Epithelial cell of proximal tubule (primary cell): ENCODE measurements around the gene UBXN11. TPM values are rescaled to one million over a fixed set of nuclear protein-coding genes. Genes with fewer than 3 reads are reported as not detected.

Source experiments
- DNase-seq: peaks from one replicate; pipeline ENCODE4 v3.0.0-alpha.2; 2011; ENCODE audit warnings: low read depth
- H3K4me3 ChIP-seq: 2 replicates; pipeline ENCODE4 v1.5.1; 2011; ENCODE audit warnings: low read depth, mild to moderate bottlenecking, low read length
- total RNA-seq: library from RNA; depleted of rRNA; stranded (reverse); fragments of >200 nt; gene quantifications from 2 replicates; pipeline ENCODE4 v1.2.3, GENCODE V29; 2015
- TF ChIP-seq, protein P1 (sequence below): conservative IDR thresholded peaks from 2 replicates; pipeline ENCODE4 v1.5.1; 2012; ENCODE audit warnings: low read depth, mild to moderate bottlenecking, low read length

UBXN11 gene
- total RNA-seq, 1 donor from 2014 or later = 3.8 TPM

GRCh38 chr1:26257222-26257621, 49.2 kb downstream of the UBXN11 start:
- DNase-seq = no peak
- TF ChIP-seq, protein P1, sequence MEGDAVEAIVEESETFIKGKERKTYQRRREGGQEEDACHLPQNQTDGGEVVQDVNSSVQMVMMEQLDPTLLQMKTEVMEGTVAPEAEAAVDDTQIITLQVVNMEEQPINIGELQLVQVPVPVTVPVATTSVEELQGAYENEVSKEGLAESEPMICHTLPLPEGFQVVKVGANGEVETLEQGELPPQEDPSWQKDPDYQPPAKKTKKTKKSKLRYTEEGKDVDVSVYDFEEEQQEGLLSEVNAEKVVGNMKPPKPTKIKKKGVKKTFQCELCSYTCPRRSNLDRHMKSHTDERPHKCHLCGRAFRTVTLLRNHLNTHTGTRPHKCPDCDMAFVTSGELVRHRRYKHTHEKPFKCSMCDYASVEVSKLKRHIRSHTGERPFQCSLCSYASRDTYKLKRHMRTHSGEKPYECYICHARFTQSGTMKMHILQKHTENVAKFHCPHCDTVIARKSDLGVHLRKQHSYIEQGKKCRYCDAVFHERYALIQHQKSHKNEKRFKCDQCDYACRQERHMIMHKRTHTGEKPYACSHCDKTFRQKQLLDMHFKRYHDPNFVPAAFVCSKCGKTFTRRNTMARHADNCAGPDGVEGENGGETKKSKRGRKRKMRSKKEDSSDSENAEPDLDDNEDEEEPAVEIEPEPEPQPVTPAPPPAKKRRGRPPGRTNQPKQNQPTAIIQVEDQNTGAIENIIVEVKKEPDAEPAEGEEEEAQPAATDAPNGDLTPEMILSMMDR = no peak
- no peak overlapping the region for H3K4me3 ChIP-seq

- H3K4me3 ChIP-seq = no peak overlapping the region
- TF ChIP-seq, protein P1 = no peak
- DNase-seq = no peak
Measured at GRCh38 chr1:26254404-26254803, 52.0 kb downstream of the UBXN11 start.

GRCh38 chr1:26252718-26253117, 53.7 kb downstream of the UBXN11 start:
- TF ChIP-seq, protein P1 = no peak
- DNase-seq = no peak
- H3K4me3 ChIP-seq = no peak overlapping the region

DNA sequence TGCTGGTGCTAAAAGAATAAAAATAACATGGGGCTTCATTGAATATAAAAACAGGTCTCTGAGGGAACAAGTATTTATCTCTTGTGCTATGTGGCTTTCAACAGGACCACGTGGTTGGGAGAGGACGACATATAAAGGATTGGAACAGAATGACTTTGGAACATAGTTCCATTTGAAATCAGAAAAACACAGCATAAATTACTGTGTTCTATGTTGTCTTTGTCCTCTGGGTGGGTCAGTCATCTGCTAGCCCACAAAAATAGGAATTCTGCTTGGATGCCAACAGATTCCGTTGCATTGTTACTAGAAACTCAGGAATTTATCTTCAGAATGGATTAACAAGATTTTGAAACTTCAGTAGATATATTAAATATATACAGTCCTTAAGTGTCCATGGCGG, 66.5 kb downstream of the UBXN11 start:
- H3K4me3 ChIP-seq = no peak overlapping the region
- no peak for DNase-seq
- TF ChIP-seq, protein P1 = no peak

GRCh38 chr1:26237230-26237966, 69.0 kb downstream of the UBXN11 start:
- no peak overlapping the region for H3K4me3 ChIP-seq
- no peak for DNase-seq
- TF ChIP-seq, protein P1 = no peak

- no peak for DNase-seq
- TF ChIP-seq, protein P1 = peak; percentile 13
- H3K4me3 ChIP-seq = peak overlapping the region; percentile 76
Measured at GRCh38 chr1:26234644-26235370, 71.6 kb downstream of the UBXN11 start.
